B cell (primary cell): ENCODE data around the gene HOMER2. TPM values are rescaled to one million over a fixed set of nuclear protein-coding genes. Genes with fewer than 3 reads are reported as not detected.

Source experiments
- ATAC-seq: fragments of 200-7000 bp; cut with Tn5 transposase; one replicate; pipeline ENCODE4 v1.10.0; 2021; ENCODE audit warnings: low read depth, mild to moderate bottlenecking, moderate number of reproducible peaks, moderate library complexity
- CTCF ChIA-PET: fragments of 350-600 bp; sonication (Branson Sonifier 250); formaldehyde crosslinking; loops from one replicate; lab custom pipeline; 2021; ENCODE audit warnings: antibody characterized with exemption, inconsistent platforms; lab: Charles Lee
- POLR2A ChIA-PET: fragments of 350-600 bp; sonication (Branson Sonifier 250); formaldehyde crosslinking; loops from one replicate; lab custom pipeline; 2021; ENCODE audit warnings: antibody characterized with exemption; lab: Charles Lee
- DNase-seq: peaks from one replicate; pipeline ENCODE4 v3.0.0; 2013
- H2AFZ ChIP-seq: 2 replicates; pipeline ENCODE4 v1.6.1; 2012; ENCODE audit warnings: mild to moderate bottlenecking, low read depth, low read length; ENCODE audit not compliant: insufficient read depth, poor library complexity, severe bottlenecking
- H3K27ac ChIP-seq, 2 donors: 1 replicate in 1 of 2; 2 replicates in 1 of 2; pipeline ENCODE4 v1.5.1; 2012 to 2013; ENCODE audit warnings: low read length in 2 of 2, mild to moderate bottlenecking in 2 of 2, moderate library complexity in 1 of 2
- H3K27me3 ChIP-seq, 4 experiments: fragments of 200-600 bp in 1 of 4; sonication (generic) in 1 of 4; replicated peaks in 1 of 4; 1 replicate in 2 of 4; 2 replicates in 2 of 4; pipeline versions ENCODE4 v1.6.1 to v1.7.0; 2013 to 2016; ENCODE audit warnings: low read length in 3 of 4, mild to moderate bottlenecking in 2 of 4, mixed read lengths in 1 of 4, moderate library complexity in 1 of 4; ENCODE audit not compliant: insufficient read depth in 4 of 4, control insufficient read depth in 3 of 4; ENCODE audit errors: control extremely low read depth in 1 of 4
- H3K36me3 ChIP-seq, 2 experiments: replicated peaks in 1 of 2; 1 replicate in 1 of 2; 2 replicates in 1 of 2; pipeline versions ENCODE4 v1.6.1 to v1.7.1; 2013; ENCODE audit warnings: low read length in 1 of 2; ENCODE audit not compliant: insufficient read depth in 2 of 2, control insufficient read depth in 1 of 2; ENCODE audit errors: control extremely low read depth in 1 of 2, extremely low read depth in 1 of 2
- H3K4me1 ChIP-seq, 2 donors: fragments of 200-600 bp in 1 of 2; sonication (generic) in 1 of 2; 1 replicate in 1 of 2; 2 replicates in 1 of 2; pipeline versions ENCODE4 v1.5.1 to v1.6.1; 2013 to 2017; ENCODE audit warnings: low read length in 2 of 2; ENCODE audit not compliant: control insufficient read depth in 2 of 2, insufficient read depth in 2 of 2
- H3K4me2 ChIP-seq: replicated peaks from 2 replicates; pipeline ENCODE3; 2012; ENCODE audit warnings: mild to moderate bottlenecking, low read depth, low read length; ENCODE audit not compliant: poor library complexity, severe bottlenecking
- H3K4me3 ChIP-seq, 5 experiments: fragments of 200-600 bp in 1 of 5; sonication (generic) in 1 of 5; 1 replicate in 3 of 5; 2 replicates in 2 of 5; pipeline versions ENCODE4 v1.5.1 to v1.7.0; 2011 to 2016; ENCODE audit warnings: low read length in 4 of 5, mild to moderate bottlenecking in 4 of 5, low read depth in 2 of 5, control low read depth in 1 of 5, moderate library complexity in 1 of 5; ENCODE audit not compliant: insufficient read depth in 1 of 5; ENCODE audit errors: control extremely low read depth in 1 of 5, extremely low read depth in 1 of 5
- H3K79me2 ChIP-seq: fragments of 200-600 bp; sonication (generic); one replicate; pipeline ENCODE4 v1.6.0; 2016; ENCODE audit warnings: low read length; ENCODE audit not compliant: control insufficient read depth, insufficient read depth
- H3K9ac ChIP-seq: fragments of 200-600 bp; sonication (generic); 2 replicates; pipeline ENCODE4 v1.6.1; 2017; ENCODE audit warnings: mild to moderate bottlenecking, low read length, moderate library complexity
- H3K9me3 ChIP-seq, 3 donors: one replicate each; pipeline versions ENCODE4 v1.6.1 to v1.7.1; 2013; ENCODE audit warnings: low read length in 2 of 3; ENCODE audit not compliant: control insufficient read depth in 2 of 3, insufficient read depth in 1 of 3; ENCODE audit errors: control extremely low read depth in 1 of 3
- H4K20me1 ChIP-seq: 2 replicates; pipeline ENCODE4 v1.6.0; 2012; ENCODE audit warnings: mild to moderate bottlenecking, low read length; ENCODE audit not compliant: insufficient read depth, control insufficient read depth, poor library complexity, severe bottlenecking
- H3K27ac Mint-ChIP-seq: one replicate; pipeline ENCODE4 v1.8.0; 2021; ENCODE audit warnings: mixed read lengths
- H3K27me3 Mint-ChIP-seq: one replicate; pipeline ENCODE4 v1.8.0; 2021; ENCODE audit warnings: mixed read lengths
- H3K4me1 Mint-ChIP-seq: one replicate; pipeline ENCODE4 v1.8.0; 2021; ENCODE audit warnings: mixed read lengths
- H3K4me3 Mint-ChIP-seq: one replicate; pipeline ENCODE4 v1.8.0; 2021; ENCODE audit warnings: mixed read lengths
- H3K9me3 Mint-ChIP-seq: one replicate; pipeline ENCODE4 v1.8.0; 2022; ENCODE audit warnings: mixed read lengths; ENCODE audit not compliant: insufficient read depth
- CTCF ChIP-seq: fragments of 200-600 bp; IDR thresholded peaks from one replicate; pipeline ENCODE4 v1.8.0; 2022; ENCODE audit warnings: antibody characterized with exemption, mild to moderate bottlenecking
- EZH2 ChIP-seq: IDR thresholded peaks from 2 replicates; pipeline ENCODE4 v1.6.1; 2012; ENCODE audit warnings: borderline replicate concordance, low read depth, mild to moderate bottlenecking, moderate library complexity, low read length; ENCODE audit not compliant: insufficient read depth, poor library complexity, severe bottlenecking
- WGBS: methylation state at CpG from one replicate; pipeline ENCODE4 v1.1.5; 2013; ENCODE audit warnings: missing lambda C conversion rate; ENCODE audit not compliant: insufficient coverage; 5-methylcytosine and 5-hydroxymethylcytosine counted together
- intact Hi-C: fragments of 100-400 bp; cut with micrococcal nuclease; formaldehyde crosslinking; loops from one replicate; pipeline ENCODE4 v1.10.0; 2022
- polyA plus RNA-seq: library from polyadenylated mRNA; depleted of rRNA; stranded (reverse); fragments of >200 nt; gene quantifications from 2 replicates; pipeline ENCODE4 v1.2.3, GENCODE V29; 2012
- total RNA-seq, 2 donors: library from RNA; stranded (reverse); fragments of 120-200 nt in 1 of 2; gene quantifications; 1 replicate in 1 of 2; 2 replicates in 1 of 2; pipeline versions ENCODE4 v1.2.3 to v1.2.4, GENCODE V29; 2013 to 2022

Gene HOMER2
- total and polyA plus RNA-seq, 2 donors (not counting 1 experiment from before 2014, with no cell fraction given) = 5.7 to 19.5 TPM

GRCh38 chr15:82937712-82938058, 14.8 kb downstream of the HOMER2 start:
- H3K27ac ChIP-seq = no peak overlapping the region
- H3K27me3 ChIP-seq = no peaks in the 10 kb centered on the region
- no peak overlapping the region for H3K9ac ChIP-seq
- Mint-ChIP-seq H3K27ac (no peak overlapping the region), H3K4me3 (no peak overlapping the region), H3K9me3 (no peaks in the 10 kb centered on the region), H3K4me1 (no peaks in the 10 kb centered on the region), H3K27me3 (peaks cover 12% of the 10 kb centered on the region)
- H3K4me1 ChIP-seq = no peaks in the 10 kb centered on the region
- H3K79me2 ChIP-seq = no peaks in the 10 kb centered on the region
- intact Hi-C loops = no loop called here
- H3K9me3 ChIP-seq = no peaks in the 10 kb centered on the region
- no peak for ATAC-seq
- H3K36me3 ChIP-seq = no peaks in the 10 kb centered on the region
- ChIA-PET CTCF (no interaction called here), POLR2A (no interaction called here)
- TF ChIP-seq EZH2 (no peak), CTCF (no peak)
- no peak overlapping the region for H3K4me2 ChIP-seq
- no peak overlapping the region for H3K4me3 ChIP-seq
- WGBS = 97% methylated on average over 4 of the region's 5 CpGs
- no peaks in the 10 kb centered on the region for H4K20me1 ChIP-seq
- DNase-seq = no peak
- no peak overlapping the region for H2AFZ ChIP-seq

GRCh38 chr15:82936966-82937711, 15.4 kb downstream of the HOMER2 start:
- Histone ChIP-seq H3K27ac (no peak overlapping the region), H2AFZ (no peak overlapping the region), H3K4me3 (no peak overlapping the region), H3K27me3 (no peaks in the 10 kb centered on the region), H3K36me3 (no peaks in the 10 kb centered on the region), H3K9me3 (no peaks in the 10 kb centered on the region), H3K9ac (no peak overlapping the region), H4K20me1 (no peaks in the 10 kb centered on the region), H3K79me2 (no peaks in the 10 kb centered on the region), H3K4me2 (no peak overlapping the region), H3K4me1 (no peaks in the 10 kb centered on the region)
- ATAC-seq (no peak), DNase-seq (no peak)
- H3K27me3 Mint-ChIP-seq = peaks cover 12% of the 10 kb centered on the region
- no peaks in the 10 kb centered on the region for H3K9me3 Mint-ChIP-seq
- ChIA-PET POLR2A (no interaction called here), CTCF (no interaction called here)
- no peaks in the 10 kb centered on the region for H3K4me1 Mint-ChIP-seq
- 88% methylated on average over 1 of the region's 4 CpGs for WGBS
- intact Hi-C loops = no loop called here
- H3K4me3 Mint-ChIP-seq = no peak overlapping the region
- TF ChIP-seq EZH2 = no peak
- TF ChIP-seq CTCF = no peak
- H3K27ac Mint-ChIP-seq = no peak overlapping the region
